Brain microvascular endothelial cell (primary cell): Measurements from ENCODE around the gene PHLDB2.
A peak's percentile ranks its signal among the peaks of the same experiment; 100 is the strongest.

Source experiments
- DNase-seq: peaks from one replicate; pipeline ENCODE4 v3.0.0-alpha.2; 2020
- H3K27ac ChIP-seq: fragments of 250-450 bp; sonication (Bioruptor Pico); 2 replicates; pipeline ENCODE4 v1.5.1; 2020; ENCODE audit warnings: mild to moderate bottlenecking, moderate library complexity
- H3K27me3 ChIP-seq: fragments of 250-450 bp; sonication (Bioruptor Pico); replicated peaks from 2 replicates; pipeline ENCODE4 v1.5.1; 2020; ENCODE audit warnings: mild to moderate bottlenecking
- H3K36me3 ChIP-seq: fragments of 250-450 bp; sonication (Bioruptor Pico); replicated peaks from 2 replicates; pipeline ENCODE4 v1.5.1; 2020; ENCODE audit warnings: mild to moderate bottlenecking
- H3K4me3 ChIP-seq: 2 replicates; pipeline ENCODE4 v1.5.1; 2011; ENCODE audit warnings: low read depth, mild to moderate bottlenecking, control low read depth, low read length, moderate library complexity
- in situ Hi-C: cut with HindIII; loops from 2 replicates; pipeline ENCODE4 v1.10.0; 2017; ENCODE audit warnings: low sequenced_read_pairs, low pct_ligation_motif_present
- TF ChIP-seq, protein P1 (sequence below): IDR thresholded peaks from 2 replicates; pipeline ENCODE4 v1.5.1; 2011; ENCODE audit warnings: low read depth, mild to moderate bottlenecking, moderate library complexity, low read length, control low read depth, inconsistent platforms; ENCODE audit errors: missing control alignments

The PHLDB2 gene

GRCh38 chr3:111978583-111979433 is 119.7 kb downstream of the PHLDB2 start, which contains the start of gene ABHD10:
ABHD10 (plus strand) TSS chr3:111979026; CDS start chr3:111979062, 36 bp downstream.
- TF ChIP-seq, protein P1, sequence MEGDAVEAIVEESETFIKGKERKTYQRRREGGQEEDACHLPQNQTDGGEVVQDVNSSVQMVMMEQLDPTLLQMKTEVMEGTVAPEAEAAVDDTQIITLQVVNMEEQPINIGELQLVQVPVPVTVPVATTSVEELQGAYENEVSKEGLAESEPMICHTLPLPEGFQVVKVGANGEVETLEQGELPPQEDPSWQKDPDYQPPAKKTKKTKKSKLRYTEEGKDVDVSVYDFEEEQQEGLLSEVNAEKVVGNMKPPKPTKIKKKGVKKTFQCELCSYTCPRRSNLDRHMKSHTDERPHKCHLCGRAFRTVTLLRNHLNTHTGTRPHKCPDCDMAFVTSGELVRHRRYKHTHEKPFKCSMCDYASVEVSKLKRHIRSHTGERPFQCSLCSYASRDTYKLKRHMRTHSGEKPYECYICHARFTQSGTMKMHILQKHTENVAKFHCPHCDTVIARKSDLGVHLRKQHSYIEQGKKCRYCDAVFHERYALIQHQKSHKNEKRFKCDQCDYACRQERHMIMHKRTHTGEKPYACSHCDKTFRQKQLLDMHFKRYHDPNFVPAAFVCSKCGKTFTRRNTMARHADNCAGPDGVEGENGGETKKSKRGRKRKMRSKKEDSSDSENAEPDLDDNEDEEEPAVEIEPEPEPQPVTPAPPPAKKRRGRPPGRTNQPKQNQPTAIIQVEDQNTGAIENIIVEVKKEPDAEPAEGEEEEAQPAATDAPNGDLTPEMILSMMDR, result no peak
- DNase-seq, result peak; percentile 96
- in situ Hi-C loops, result no loop called here
- H3K27me3 ChIP-seq, result no peaks in the 10 kb centered on the region
- H3K4me3 ChIP-seq, result peak within 1 kb of the TSS; percentile 90
- H3K27ac ChIP-seq, result peak within 1 kb of the TSS; percentile 60
- H3K36me3 ChIP-seq, result peaks cover 11% of the 10 kb centered on the region

DNA sequence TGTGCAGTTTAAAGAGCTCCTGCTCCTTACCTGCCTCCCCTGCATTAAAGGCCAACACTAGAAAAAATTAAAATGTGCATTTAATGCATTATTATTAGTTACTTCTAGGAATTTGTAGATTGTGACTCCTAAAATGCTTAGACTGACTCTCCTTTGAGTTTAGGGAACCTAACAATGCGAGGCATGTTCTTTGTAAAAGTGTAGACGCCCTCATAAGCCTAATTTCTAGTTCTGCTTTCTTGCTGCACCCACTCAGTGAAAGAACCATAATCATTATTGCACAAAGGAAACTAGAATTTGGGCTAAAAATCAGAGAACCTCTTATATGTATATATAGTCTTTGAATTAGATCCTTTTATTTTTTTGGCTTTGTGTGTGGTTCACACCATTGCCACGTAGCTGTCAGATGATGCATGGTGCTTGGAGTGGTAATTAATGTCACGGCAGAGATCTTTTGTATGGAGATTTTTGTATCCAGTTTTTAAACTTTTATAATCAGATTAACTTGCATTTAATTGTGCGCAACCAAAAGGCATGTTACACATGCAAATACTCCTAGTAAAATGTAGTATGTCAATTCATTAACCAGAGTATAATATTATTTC is 120.5 kb downstream of the PHLDB2 start:
- peak overlapping the region; percentile 90 for H3K4me3 ChIP-seq
- peak; percentile 2 for DNase-seq
- TF ChIP-seq, protein P1, result no peak

DNA sequence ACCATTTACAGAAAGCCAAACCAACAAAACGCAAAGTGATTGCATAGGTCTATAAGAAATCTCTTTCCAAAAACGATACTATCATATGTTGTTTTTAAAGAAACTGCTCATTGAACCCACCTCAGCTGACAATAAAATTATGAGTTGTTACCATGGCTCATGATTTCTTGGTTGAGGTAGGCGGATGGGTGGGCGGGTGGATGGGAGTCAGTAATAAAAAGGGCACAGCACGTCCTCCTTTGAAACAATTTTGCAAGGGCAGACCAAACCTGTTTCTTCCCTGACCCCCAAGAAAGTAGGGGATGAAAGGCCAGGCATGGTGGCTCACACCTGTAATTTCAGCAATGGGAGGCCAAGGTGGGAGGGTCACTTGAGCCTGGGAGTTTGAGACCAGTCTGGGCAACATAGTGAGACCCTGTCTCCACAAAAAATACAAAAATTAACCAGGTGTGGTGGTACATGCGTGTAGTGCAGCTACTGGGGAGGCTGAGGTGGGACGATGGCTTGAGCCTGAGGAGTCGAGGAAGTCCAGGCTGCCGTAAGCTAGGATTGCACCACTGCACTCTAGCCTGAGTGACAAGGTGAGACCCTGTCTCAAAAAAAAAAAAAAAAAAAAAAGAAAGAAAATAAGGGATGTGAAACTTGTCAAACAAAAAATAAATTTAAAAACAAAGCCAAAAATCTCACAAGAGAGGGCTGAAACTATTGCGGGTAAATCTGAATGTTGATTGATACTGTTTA is 121.8 kb downstream of the PHLDB2 start:
- Histone ChIP-seq H3K4me3 (no peak overlapping the region), H3K27ac (no peak overlapping the region), H3K27me3 (no peaks in the 10 kb centered on the region), H3K36me3 (no peaks in the 10 kb centered on the region)
- TF ChIP-seq, protein P1, result no peak
- DNase-seq, result no peak
- in situ Hi-C loops, result no loop called here

More for the DNA sequence above, 120.5 kb downstream of the PHLDB2 start:
- Histone ChIP-seq H3K27ac (peak overlapping the region; percentile 60), H3K27me3 (no peaks in the 10 kb centered on the region), H3K36me3 (peaks cover 4% of the 10 kb centered on the region)
- in situ Hi-C loops, result no loop called here

GRCh38 chr3:111981457-111981763 is 122.3 kb downstream of the PHLDB2 start:
- no peak for DNase-seq
- H3K27ac ChIP-seq, result no peak overlapping the region
- H3K4me3 ChIP-seq, result no peak overlapping the region
- TF ChIP-seq, protein P1, result no peak
- in situ Hi-C loops, result no loop called here
- no peaks in the 10 kb centered on the region for H3K36me3 ChIP-seq
- H3K27me3 ChIP-seq, result no peaks in the 10 kb centered on the region

DNA sequence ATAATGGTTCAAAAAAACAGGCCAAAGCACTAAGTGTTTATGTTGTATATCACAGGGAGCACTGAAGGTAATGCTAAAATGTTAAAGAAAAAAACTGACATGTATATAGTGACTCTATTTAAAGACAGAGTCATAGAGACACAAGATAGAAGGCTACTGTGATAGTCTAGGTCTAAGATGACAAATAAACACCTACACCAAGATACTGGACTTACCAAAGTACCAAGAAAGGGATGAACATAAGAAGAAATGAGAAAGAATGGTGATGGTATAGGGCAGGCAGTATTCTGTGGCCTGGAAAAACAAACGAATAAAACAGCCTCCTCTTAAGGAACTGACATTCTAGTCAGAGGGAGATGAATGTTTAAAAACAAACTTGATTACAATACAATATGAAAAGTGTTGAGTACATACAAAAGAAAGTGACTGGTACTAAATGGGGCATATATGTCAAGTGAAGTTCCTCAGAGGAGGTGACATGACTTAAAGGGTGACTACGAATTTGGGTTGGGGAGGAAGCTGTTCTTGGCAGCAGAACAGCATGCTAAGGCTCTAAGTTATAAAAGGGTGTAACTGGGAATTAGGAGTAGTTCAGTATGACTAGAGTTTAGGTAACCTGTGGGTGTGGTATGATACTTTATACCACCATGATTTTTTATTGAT is 125.7 kb downstream of the PHLDB2 start:
- in situ Hi-C loops, result no loop called here
- Histone ChIP-seq H3K36me3 (peaks cover 9% of the 10 kb centered on the region), H3K27ac (no peak overlapping the region), H3K27me3 (no peaks in the 10 kb centered on the region), H3K4me3 (no peak overlapping the region)
- TF ChIP-seq, protein P1, result no peak
- DNase-seq, result no peak
